Measurements from ENCODE around the gene DNMBP. TPM values are rescaled to one million over a fixed set of nuclear protein-coding genes. Genes with fewer than 3 reads are reported as not detected.
"Not testable (repeated sequence)": the region's sequence is repeated elsewhere in the genome, so short reads cannot be mapped to it uniquely, and the experiment has no call there.

Gene DNMBP
- total RNA-seq, 1 donor from 2014 or later: 2.7 TPM

DNA sequence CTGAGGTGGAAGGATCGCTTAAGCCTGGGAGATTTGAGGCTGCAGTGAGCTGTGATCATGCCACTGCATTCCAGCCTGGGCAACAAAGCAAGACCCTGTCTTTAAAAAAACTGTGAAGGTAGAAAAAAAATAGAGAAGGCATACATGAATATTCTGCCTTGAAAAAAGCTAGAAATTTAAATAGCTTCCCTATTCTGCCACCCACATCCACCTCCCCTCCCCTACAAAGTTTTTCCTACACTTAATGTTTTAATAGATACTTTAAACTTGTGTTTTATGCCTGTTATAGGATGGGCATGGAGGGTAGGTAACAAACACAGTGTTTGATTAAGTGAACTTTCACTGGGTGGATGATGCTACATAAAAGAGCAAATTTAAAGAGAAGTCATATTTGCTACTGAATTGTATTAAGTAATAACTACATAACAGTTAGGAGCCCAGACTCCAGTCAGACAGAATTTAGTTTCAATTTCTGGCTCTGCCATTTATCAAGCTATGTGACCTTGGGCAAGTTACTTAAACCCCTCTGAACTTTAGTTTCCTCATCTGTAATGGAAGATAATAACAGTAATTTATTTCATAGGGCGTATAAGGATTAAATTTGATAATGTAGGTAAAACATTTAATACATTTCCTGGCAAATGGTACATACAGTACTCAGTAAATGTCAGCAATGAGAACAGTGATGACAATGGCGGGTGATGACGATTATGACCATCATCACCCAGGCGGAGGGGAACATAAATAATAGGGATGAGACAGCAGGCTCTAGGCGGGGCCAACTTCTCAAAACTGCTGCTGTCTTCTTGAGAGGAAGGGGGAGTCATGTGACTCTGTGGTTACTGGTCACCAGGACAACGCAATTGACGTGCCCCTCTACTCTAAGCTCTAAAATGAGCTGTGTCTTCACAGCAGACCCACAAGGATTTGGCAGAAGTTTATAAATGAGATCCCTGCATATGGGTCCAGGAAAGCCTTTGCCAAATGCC is 15.8 kb downstream of the DNMBP start:
- DNase-seq: no peak

DNA sequence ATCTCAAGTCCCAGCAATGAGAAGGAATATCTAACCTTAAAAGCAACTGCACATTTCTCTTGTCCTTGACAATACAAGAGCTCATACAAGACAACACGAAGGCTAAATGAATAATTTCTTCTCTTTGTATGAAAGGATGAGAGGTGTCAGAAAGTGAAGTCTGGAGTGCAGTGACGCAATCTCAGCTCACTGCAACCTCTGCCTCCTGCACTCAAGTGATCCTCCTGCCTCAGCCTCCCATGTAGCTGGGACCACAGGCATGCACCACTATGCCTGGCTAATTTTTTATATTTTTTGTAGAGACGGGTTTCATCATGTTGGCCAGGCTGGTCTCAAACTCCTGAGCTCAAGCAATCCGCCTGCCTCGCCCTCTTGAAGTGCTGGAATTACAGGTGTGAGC is 24.1 kb downstream of the DNMBP start:
- not testable (repeated sequence) for DNase-seq

DNA sequence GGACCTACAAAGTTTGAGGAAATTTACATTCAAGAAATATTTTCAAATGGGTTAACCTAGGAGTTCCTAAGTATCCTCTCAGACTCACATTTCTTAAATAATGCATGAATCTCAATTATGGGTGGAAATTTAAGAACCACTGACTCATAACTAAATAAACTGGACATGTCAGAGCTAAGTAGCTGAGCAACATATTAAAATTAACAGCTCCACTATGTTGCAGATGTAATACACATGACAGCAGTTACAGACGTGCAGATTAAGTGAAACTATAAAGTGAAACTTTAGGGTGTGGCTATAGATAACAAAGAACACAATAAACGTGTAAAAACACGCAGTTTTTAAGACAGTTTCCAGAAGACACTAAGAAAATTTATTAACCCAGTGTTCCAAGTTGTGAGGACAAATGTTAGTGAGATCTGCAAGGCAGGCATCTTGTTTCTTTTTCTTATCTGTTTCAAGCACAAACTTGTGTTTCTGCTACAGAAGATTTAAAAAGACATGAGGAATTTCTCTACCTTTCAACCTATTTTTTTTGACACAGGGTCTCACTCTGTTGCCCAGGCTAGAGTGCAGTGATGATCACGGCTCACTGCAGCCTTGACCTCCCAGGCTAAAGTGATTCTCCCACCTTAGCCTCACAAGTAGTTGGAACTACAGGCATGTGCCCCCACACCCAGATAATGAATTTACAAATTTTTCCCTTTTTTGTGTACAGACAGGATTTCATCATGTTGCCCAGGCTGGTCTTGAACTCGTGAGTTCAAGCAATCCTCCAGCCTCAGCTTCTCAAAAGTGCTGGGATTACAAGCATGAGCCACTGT is 25.3 kb downstream of the DNMBP start:
- DNase-seq: no peak

- DNase-seq: no peak
Measured at GRCh38 chr10:99983280-99983988, 26.3 kb downstream of the DNMBP start.

DNA sequence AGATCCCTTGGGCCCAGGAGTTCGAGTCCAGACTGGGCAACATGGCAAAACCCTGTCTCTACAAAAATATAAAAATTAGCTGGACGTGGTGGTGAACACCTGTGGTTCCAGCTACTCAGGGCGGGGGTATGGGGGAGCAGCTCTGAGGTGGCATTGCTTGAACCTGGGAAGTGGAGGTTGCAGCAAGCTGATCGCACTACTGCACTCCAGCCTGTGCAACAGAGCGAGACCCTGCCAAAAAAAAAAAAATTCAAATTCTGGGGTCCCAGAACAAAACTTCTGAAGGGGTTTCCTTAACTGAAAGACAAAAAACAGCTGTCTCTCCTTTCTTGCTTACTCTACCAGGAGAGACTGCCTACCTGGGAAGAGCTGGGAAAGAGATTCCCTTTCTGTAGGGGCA is 27.0 kb downstream of the DNMBP start:
- no peak for DNase-seq

GRCh38 chr10:99981581-99982199 is 28.1 kb downstream of the DNMBP start:
- DNase-seq: no peak

DNA sequence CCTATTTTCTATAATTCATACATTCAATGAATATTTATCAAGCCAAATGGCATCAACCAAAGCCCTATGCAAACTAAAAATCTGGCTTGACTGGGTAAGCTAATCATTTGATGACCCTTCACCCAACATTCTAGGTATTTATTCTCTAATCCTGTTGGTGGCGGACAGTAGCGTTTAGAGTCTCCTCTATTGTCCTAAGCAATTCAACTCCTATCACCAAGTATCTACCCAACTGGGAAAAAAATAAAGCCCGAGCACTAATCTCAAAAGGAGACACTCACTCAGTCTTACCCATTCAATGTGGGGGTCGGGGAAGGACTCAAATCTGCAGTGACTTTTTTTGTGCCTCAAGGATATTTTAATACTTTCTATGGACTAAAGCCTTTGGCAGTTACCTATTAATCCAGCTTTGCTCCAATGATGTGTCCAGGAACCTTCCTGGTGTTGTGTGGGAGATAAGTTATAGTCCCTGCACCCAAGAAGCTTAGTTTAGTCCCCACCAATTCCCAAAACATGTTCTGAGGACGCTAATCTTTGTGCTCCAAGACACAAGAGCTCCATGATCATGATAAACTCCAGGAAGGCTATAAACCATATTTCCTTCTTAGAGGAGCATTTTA is 30.6 kb downstream of the DNMBP start:
- DNase-seq: no peak

- DNase-seq: no peak
Measured at GRCh38 chr10:99977916-99978315, 31.8 kb downstream of the DNMBP start.

DNA sequence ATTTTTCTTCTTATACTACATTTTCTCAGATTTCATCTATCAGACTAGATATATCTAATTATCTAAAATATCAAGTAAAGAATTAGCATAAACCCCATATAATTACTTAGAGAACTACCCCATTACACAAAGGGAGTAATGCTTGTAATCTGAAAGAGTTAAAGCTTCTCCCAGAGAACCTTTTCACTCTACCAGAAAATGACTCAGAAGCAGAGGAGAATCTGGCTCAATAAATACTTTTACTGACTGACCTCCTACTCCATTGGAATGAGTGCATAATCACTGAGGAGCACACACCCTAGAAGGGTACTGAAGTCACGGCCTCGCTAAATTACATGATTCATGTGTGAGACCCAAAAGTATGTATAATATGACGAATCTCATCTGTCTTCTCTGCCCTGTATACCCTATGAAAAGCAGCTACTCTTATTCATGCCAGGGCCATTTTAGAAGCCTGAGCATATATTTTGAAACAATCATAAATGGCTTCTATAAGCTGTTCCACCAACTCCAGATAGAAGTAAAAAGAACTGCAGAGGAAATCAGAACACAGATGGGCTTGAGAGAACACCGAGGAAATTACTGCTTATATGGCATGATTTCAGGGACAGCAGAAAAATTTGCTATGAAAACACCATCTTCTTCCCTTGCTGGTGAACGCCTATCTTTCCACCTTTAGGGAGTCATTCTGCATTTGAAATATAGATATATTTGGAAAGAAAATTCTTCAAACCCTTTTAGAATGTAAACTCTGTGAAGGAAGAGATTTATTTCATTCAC is 32.7 kb downstream of the DNMBP start:
- no peak for DNase-seq

GRCh38 chr10:99975942-99976809 is 33.6 kb downstream of the DNMBP start:
- DNase-seq: no peak

GRCh38 chr10:99975106-99975829 is 34.5 kb downstream of the DNMBP start:
- no peak for DNase-seq

- DNase-seq: no peak
Measured at GRCh38 chr10:99973190-99973589, 36.6 kb downstream of the DNMBP start.

GRCh38 chr10:99967961-99968360 is 41.8 kb downstream of the DNMBP start:
- DNase-seq: no peak

- no peak for DNase-seq
Measured at GRCh38 chr10:99966306-99966705, 43.4 kb downstream of the DNMBP start.

- DNase-seq: no peak
Measured at GRCh38 chr10:99965700-99966099, 44.0 kb downstream of the DNMBP start.

- DNase-seq: no peak
Measured at GRCh38 chr10:99964791-99965190, 45.0 kb downstream of the DNMBP start.

DNA sequence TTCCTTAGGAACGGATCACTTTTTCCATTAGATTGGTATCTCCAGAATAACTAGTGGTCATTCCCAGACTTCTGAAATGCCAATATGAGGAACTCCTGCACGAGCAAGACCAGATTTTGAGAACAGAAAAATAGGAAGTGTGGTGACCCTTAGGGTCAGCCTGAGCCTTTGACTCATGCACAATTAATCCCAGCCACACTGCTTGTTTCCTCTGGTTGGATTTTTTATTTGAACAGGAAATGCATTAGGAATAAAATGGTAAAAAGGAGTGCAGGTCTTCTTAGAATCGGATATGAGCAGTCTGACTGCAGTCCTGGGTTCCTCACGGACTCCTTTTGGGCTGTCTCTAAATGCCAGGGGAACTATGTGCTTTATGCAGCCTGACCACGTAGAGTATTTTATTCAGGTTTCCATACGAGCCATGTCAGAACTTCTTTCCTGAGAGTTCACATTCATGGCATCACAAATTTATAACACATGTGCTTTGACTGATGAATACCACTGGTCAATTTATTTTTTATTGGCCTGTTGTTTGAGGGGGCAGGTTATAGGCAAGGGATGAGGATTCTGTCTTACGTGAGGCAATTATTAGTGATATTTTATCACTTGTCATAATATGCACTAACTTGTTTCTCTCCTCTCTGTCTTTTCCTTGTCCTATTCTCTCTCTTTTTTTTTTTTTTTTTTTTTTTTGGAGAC is 46.1 kb downstream of the DNMBP start:
- DNase-seq: not testable (repeated sequence)

DNA sequence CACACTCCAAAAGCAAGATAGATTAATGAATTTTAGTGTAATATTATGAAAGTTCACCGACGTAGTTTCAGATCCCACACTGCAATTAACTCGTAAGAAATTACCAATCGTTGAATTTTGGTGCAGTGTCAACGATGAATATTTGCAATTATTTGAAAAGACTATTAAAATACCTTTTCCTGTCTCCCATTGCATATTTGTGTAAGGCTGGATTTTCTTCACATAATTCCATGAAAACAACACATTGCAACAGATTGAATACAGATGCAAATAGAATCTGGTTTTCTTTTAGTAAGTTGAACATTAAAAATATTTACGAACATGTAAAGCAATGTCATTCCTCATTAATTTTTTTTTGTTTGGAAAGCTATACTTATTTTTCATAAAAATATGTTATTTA is 50.9 kb downstream of the DNMBP start:
- DNase-seq: no peak

All from occipital lobe (tissue), 2 donors.